ENCODE results near the gene DUSP16.

Gene DUSP16

DNA sequence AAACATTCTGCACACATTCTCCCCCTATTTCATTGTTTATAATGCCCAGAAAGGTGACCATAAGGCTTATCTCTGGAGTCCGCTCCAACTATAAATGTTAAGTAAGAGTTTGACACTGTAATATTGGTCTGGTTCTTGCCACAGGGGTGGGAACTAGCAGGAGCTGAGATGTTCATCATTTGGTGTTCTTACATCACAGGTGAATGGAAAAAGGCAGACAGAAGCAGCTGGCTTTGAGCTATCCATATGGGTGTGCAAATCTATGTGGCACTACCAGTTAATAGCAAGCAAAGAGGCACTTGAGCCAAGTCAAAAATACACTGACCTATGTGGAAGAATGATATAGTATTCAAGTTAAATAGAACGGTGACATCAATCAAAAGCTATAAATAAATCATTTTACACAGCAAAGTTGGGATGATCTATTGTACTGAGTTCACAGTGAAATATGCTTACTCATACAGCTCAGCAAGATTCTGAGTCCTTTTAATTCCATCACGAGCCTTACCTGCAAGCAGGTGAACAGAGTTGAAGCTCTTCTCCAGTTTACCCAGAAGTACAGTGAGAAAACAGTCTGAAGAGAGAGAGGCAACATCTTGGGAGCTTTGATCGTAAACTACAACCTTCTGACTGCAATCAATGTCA, 43.2 kb downstream of the DUSP16 start:
- no peak for DNase-seq

DNA sequence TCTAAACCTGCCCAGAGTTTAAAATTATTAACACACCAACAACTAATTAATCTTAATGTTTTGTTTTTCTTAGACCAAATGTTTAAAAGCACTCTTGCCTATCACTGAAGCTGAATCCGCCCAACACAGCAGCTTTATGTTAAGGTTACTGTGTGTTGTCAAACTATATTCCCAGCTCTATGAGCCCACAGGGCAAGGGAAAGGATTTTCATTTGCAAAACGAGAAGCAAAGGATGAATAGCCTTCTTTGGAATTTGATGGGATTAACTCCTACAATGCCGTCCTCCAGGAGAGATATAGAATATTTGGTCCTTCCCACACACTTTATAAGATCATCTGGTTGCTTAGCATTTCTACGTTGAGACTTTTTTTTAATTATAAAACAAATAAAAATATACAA, 43.7 kb downstream of the DUSP16 start:
- no peak for DNase-seq

DNA sequence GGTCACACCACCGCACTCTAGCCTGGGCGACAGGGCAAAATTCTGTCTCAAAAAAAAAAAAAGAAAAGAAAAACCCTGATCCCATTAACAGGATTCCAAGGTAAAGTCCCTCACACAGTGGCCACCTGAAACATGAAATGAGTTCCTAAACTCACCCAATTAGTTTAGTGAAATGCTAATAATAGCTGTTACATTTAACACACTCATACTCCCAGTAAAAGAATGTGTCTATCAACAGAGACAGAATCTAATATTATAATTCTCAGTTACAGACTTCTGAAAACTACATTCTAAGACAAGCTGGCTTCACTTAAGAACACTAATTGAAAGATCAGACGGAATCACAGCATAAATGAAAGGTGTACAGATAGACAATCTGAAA, 44.2 kb downstream of the DUSP16 start:
- no peak for DNase-seq

DNA sequence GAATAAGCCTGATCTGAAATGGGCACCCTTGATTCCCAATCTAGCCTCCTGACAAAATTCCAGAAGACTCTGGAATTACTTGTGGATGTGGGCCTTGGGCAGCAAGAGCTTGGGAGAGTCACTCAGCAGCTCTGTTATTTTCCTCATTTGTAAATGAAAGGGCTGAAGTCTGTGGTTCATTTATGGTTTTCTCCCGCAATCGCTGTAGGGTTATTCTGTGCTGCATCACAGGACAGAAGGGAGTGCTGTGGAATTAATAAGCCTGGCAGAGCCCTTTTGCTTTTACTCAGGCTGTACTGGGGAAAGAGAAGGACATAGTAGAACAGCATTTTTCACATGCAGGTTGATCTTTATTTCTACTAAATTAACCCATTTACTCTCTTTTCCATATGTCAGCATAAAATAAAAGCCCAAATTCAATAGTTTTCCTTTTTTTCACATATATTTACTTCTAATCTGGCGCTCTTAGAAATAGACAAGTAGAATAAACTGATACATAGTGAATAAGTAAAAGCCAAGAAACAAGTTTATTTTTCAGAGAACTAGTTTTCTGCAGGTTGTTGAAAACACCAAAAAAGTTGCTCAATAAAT, 49.2 kb downstream of the DUSP16 start:
- DNase-seq = no peak

DNA sequence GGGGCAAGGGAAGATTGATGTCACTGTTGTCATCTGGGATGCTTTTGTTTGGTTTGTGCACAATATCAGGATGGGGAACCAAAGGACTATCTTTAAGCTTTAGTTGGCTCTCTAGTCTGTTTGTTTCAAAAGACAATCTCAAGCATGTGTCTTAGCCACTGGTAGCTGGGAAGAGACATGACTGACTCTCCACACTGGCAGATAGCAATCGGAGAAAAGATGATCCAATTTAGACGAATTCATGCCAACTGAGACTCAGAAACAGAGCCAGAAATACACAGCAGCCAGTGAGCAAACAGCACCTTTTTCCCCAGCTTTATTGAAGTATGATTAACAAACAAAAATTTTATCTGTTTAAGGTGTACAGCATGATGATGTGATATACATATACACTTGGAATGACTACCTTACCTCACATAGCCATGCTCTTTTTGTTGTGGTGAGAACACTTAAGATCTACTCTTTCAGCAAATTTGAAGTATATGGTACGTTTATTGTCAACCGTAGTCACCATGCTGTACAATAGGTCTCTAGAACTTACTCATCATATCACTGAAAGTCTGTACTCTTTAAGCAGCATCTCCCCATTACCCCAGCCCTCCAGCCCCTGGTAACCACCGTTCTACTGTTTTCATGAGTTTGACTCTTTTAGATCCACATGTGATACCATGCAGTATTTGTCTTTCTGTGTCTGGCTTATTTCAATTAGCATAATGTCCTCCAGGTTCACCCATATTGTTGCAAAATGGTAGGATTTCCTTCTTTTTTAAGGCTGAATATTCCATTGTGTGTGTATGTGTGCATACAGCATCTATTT, 50.6 kb downstream of the DUSP16 start:
- no peak for DNase-seq

DNA sequence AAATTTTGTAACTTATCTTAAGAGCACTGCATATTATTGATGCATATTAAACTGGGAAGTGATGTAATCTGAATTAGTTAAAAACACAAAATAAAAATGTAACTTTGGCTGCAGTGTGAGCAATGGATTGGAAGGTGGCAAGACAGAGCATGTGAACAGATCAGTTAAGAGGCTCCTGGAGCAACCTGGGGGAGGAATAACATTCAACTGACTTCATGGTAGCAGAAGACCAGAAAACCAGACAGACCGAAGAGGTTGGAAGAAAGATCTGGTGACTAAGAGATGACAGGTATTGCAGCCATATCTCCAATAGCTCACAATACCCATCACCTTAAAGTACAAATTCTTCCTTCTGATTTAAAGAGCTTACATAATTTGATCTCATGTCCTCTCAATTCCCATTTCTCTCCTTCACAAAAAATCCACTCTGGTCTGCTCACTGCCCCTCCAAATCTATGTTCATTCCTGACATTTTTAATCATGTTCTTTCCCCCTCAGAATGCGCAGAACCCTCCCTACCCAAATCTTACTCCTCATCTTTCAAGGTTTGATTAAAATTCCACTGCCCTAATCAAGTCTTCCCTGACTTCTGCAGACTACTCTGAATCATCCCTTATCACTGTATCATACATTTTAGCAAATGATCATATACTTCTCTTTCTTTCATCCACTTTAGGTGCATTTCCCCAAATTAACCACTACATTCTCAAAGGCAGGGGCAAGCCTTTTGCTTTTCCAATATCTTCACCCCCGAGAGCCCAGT, 51.5 kb downstream of the DUSP16 start:
- DNase-seq = no peak

DNA sequence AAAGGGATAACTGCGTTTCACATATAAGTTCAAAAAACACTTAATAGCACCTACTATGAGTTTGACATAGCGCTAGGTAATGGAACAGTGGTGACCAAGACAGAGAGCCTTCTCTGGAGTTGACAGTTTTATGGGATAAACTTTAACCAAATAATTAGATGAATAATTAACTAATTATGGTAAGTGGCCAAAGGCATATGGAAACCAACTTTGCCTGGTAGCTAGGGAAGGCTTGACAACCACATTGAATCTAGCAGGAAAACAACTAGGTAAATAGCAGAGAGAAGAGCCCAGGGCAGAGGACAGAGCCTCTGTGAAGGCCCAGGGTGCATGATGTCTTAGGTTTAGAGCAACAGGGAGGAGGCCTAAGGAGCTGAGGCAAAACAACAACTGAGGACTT, 52.1 kb downstream of the DUSP16 start:
- DNase-seq = no peak

DNA sequence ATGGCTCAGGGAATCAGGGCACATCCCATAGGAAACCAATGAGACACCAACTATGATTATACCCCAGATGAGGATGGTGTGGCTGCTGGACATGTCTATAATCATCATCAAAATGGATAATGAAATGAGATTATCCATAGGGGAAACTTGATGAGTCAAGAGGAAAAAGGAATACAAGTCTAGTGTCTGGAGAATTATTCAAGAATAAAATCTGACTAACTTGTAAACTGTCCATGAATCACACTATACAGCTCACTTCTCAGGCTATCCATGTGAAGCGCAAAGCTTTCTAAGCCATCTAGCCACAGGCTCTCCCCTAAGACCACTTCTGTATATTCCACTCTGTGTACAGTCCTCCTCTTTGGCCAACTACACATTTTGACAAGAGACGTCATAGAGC, 52.5 kb downstream of the DUSP16 start:
- DNase-seq = no peak

DNA sequence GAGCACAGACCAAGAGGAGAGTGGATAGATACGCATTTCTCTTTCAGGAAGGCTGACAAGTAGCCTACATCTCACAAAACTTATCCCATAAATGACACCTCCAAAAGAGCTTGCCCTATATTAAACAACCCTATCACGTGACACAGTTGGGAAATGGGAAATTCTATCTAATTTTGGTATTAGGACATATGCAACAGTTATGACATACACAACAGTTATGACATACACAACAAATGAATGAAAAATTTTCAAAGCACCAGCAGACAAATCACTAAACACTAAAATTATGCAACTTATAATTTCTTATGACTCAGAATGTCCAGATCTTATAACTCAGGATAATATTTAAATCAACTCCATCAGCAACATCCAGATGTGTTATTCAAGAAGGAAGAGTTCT, 54.1 kb downstream of the DUSP16 start:
- no peak for DNase-seq

DNA sequence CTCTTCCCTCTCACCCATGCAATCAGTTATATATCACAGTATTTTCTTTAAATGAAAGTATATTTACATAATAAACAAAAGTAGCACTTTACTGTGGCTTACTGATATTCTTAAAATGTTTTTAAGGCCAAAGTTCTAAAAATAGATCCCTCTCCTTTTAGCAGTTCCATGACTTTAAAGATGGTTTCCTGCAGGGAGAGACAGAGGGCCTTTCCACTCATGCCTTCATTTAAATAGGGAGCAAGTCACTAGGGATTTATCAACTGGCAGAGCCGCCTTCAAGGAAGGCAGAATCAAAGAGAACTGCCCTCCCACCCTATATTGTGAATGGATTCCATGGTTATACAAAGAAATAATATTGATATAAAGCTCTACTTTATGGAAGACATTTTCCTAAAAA, 55.5 kb downstream of the DUSP16 start:
- no peak for DNase-seq

DNA sequence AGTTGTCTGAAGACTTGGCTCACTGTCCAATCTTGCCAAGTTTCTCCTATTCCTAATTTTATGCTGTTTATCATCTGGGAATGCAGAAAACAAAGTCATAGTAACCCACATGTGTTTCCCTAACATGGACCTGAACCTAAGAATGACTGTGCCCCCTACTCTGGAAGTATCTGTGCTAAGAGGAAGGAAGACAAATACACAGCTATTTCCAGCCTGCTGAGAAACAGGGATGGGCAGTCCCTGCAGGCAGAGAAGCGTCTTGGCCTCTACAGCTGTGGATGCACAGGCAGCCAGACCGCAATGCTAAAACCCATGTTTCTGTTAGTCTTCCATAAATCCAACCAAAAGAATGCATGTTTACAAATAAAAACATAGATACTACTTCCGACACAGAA, 56.2 kb downstream of the DUSP16 start:
- no peak for DNase-seq

DNA sequence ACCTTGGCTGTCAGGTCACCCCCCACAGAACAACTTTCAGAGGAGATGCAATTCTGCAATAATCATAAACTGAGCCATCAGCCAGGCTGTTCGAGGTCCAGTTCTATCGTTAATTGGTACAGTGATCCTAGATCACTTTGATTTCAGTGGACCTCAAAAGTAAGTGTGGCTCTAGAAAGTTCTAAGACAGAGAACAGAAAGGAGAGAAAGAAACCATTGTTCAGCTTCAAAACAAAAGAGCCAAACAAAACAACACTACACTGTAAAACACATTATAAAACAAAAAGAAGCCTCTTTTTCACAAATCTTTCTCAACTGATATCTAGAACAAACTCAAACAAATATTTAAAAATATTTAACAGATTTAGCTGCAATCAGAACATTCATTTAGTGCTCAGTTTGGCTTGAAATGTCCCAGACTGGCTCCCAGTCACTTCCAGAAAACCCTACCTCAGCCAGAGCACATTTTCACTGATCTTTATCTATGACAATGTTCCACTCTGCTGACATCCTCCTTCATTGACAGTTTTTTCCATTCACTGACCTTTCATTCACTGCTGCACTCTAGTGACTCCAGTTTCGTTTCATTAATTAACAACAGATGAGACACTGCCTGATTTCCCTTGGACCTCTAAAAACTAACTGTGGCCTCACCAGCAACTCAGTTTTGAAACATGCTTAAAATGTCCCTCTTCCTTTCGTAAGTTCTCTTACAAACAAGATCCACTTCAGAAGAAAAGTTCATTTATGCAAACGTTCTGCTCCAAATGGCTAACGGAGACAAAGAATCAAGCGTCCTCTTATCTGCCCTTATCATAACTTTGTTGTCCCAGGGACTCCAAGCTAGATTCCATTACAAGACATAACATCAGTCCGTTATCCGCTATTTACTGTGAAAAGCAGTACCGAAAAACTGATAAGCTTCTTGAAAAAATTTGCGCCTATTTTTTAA, 56.8 kb downstream of the DUSP16 start:
- peak; percentile 43 for DNase-seq

DNA sequence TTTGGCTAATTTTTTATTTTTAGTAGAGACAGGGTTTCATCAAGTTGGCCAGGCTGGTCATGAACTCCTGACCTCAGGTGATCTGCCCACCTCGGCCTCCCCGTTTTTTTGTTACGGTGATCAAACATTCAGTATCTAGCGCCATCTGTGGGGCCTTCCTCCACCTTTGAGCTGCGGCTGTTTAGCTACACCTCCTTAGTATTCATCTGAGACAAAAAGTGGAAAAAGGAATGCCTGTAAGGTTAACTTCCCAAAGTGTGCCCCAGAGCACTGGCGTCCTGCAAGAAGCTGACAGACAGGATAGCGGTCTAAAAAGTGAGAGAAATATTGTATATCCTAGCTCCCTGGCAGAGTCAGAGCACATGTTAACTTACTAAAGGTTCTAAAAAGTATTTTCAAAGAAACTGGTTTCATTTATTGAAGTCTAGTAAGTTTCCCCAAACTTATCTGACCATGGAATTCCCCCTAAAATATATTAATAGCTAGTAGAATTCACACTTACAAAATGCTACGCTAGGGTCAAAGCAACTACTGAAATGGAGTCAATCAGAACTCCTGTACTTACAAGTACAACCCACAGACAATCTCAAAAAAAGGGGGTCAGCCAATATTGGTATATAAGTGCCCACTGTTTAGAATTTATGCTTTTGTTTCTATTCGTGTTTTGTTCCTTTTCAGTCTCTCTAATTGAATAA, 59.1 kb downstream of the DUSP16 start:
- DNase-seq = peak; percentile 68

DNA sequence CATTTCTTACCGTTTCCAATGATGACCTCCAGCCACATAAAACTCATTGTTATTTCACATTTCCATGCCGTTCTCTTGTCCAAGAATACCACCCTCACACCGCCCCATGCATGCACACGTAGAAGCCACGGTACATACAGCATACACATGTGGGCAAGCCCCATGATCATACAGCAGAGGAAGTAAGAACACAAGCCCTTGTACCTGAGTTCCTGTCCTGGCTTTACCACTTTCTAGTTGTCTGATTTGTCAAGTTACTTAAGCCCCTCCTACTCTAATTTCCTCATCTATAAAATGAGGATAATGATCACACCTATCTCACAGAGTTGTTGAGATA, 59.9 kb downstream of the DUSP16 start:
- DNase-seq = peak; percentile 57

DNA sequence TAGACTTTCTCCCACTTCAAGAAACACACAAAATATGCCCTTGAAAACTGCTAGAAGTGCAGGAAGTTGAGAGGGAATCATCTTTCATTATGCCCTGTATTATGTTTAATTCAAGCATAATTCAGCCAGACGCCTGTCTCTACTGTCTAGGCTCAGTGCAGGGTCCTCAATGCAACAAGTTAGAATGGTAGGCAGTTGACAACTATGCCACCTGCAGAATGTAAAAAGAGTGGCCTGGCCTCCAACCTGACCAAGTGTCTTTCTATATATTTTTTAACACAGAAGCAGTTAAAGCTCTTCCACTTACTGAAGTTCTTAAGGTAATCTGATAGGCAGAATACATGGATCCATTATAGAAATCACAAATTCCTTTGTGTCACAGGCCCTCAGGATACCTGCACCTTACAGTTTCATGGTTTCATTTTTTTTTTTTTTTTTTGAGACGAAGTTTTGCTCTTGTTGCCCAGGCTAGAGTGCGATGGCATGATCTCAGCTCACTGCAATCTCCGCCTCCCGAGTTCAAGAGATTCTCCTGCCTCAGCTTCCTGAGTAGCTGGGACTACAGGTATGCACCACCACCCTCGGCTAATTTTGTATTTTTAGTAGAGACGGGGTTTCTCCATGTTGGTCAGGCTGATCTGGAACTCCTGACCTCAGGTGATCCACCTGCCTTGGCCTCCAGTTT, 60.4 kb downstream of the DUSP16 start:
- peak; percentile 54 for DNase-seq

DNA sequence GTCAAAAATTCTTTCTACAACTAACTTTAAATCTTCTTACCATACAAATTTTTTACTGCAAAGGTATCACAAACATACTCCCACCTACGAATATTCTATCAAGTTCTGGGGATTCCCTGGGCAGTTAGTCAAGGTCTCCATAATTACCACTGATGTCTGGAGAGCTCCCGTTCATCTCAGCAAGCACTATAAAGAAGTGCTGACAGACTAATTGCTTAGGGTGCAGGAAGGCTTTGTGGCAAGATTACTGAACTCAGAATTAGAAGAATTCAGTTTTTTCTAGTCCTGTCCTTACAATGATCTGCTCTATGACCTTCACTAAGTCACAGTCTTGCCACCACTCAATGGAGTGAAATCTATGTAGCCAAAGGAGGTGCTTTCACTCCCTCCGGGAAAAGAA, 61.5 kb downstream of the DUSP16 start:
- no peak for DNase-seq

DNA sequence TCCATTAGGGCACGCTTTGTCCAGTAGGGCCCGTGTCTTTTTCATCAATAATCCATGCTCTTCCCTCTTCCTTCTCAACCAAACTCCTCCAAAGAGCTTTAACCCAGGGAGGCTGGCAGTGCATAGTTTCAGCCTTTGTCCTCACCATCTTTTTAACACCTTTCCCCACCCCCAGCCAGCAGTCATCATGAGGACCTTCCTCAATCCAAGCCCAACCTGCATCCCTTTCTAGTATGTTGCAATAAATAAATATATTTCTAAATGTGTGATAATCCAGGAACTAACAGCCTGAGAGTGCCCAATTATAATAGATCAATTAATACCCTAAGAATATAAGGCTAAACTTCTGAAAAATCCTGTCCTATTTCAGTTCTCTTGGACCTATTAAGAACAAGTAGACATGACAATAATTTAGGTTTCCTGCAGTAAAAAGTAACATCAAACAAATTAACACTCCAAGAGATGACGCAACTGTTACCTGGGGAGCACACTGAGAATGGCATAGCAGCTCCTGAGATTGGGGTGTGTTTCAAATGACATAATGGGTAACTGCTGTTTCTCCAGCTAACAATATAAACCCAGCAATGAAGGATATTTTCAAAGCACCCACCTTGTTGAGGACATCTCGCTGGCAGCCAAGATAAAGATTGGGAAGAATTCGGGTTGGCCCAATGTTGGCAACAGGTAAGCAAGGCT, 62.6 kb downstream of the DUSP16 start:
- DNase-seq = no peak

DNA sequence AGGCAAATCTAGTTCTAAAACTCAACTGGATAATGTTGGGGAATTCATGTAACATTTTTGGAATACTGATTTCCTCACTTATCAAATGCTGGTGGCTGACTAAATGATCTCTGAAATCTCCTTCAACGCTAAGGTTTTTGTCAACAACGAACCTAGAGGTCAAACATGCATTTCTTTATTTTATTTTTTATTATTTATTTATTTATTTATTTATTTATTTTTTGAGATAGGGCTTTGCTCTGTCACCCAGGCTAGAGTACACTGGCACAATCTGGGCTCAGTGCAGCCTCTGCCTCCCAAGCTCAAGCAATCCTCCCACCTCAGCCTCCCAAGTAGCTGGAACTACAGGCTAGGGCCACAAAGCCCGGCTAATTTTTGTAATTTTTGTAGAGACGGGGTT, 64.5 kb downstream of the DUSP16 start:
- no peak for DNase-seq

DNA sequence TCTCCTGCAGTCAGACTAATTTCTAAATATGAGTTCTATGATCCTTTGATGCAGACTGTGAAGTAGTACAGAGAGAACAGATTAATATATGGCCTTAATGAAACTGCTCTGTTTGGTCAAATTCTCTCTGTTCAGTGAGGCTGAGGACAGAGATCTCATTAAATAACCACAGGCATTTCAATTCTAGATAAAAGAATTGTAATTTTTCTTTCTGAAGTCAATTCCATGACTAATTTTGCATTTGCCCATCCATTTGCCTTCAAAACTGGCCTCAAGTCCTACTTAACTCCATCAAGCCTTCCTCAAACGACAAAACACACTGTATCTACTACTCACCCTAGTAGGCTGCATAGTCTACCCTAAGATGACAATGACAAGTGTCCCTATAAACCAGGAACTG, 67.1 kb downstream of the DUSP16 start:
- DNase-seq = no peak

DNA sequence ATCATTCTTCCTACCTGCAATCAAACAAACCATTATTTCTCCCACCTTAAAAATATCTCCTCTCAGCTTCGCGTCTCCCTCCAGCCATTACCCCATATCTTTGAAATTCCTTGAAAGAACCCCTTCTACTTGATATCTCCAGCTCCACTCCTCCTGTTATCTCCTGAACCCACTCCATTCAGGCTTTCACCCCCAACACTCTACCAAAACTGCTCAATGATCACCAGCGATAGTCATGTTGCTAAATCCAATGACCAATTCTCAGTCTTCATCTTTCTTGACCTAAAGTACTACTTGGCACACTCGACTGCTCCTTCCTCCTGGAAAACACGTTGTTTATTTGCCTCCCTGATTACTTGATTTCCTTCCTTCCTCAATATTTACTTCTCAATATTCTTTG, 70.1 kb downstream of the DUSP16 start:
- no peak for DNase-seq

DNA sequence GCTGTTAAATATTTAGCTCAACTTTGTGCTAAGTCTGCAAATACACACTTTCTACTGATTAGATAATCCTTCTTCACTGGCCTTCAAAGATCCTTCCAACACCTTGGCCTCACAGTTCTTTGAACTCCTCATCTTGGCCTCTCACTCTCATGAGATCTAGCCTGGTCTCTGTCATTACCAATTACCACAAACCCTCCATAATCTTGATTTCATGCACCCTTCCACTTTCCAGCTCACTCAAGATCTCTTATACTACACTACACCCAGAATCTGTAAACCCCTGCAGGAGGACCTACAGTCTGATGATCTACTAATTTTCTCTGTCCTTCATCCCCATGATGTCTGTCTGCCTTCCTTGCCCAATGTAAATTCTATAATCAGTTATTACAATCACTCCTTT, 71.1 kb downstream of the DUSP16 start:
- DNase-seq = no peak
